GM12892 (cell line): ENCODE results near the gene INPP4B.

Experiments
- POLR2A ChIP-seq: IDR thresholded peaks from 2 replicates; pipeline ENCODE4 v1.6.1; 2011; ENCODE audit warnings: low read depth, low read length, control low read depth
- POLR2AphosphoS5 ChIP-seq: IDR thresholded peaks from 2 replicates; pipeline ENCODE4 v1.6.1; 2011; ENCODE audit warnings: low read depth, low read length, control low read depth

DNA sequence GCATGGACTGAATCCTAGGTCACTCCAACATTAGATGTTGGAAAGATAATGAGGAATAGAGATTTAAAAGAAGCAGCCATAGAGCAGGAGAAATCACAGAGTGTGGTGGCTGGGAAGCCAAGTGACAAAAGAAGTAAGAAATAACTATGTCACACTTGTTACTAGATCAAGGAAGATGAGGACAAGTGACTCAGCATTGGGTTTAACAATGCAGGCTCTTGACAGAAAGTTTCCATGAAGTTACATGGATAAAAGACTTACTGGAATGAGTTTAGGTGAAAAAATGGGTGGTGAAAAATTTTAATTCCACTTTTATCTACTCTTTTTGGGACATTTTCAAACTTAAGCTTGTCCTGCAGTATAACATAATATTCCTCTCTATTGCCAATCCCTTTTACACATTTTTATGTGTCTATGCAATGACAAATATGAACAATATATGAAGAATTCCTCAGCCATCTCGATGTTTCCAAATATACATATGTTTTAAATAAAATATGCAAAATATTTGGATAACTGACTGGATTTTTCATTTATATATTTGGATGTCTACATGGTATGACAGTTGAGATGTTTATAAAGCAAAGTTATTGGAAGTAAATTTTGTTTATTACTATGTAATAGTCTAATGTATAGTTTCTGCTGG lies 747.1 kb downstream of the INPP4B start:
- TF ChIP-seq POLR2A (no peak), POLR2AphosphoS5 (no peak)
